ENCODE data around the gene LTBP1. TPM values are rescaled to one million over a fixed set of nuclear protein-coding genes. Genes with fewer than 3 reads are reported as not detected.

Gene LTBP1
- total and polyA plus RNA-seq, 4 donors, result 5.8 to 57.6 (median 10.2) TPM

GRCh38 chr2:33002863-33003262 lies 56.1 kb downstream of the LTBP1 start:
- no peak overlapping the region for H3K4me3 ChIP-seq (ENCODE audit: low read depth in 1 of 3, low read length in 3 of 3)
- no peak overlapping the region for H3K9ac ChIP-seq (ENCODE audit: low read depth in 1 of 2, low read length in 2 of 2)
- no peaks in the 10 kb centered on the region for H3K9me3 ChIP-seq (ENCODE audit: control insufficient read depth in 4 of 4, low read length in 3 of 4)
- no peaks in the 10 kb centered on the region for H3K36me3 ChIP-seq (ENCODE audit: control insufficient read depth in 4 of 4, insufficient read depth in 3 of 4, low read depth in 1 of 4, low read length in 3 of 4)
- H3K27me3 ChIP-seq (ENCODE audit: control insufficient read depth in 4 of 4, insufficient read depth in 4 of 4, low read length in 3 of 4), result no peaks in the 10 kb centered on the region
- no peak for DNase-seq (ENCODE audit: low spot score)
- 46% methylated on average over 11 of the region's 11 CpGs for WGBS
- H3K27ac ChIP-seq (ENCODE audit: low read depth in 1 of 2, low read length in 2 of 2), result peak overlapping the region; percentile 75 to 87
- TF ChIP-seq HNF4A (conservative IDR thresholded peaks at IDR 0.05) (peak; percentile 25 to 40), RAD21 (IDR thresholded peaks at IDR 0.05) (no peak)
- H3K4me1 ChIP-seq (ENCODE audit: control insufficient read depth in 4 of 4, insufficient read depth in 4 of 4, low read length in 3 of 4), result peaks cover 22 to 61% (median 56%) of the 10 kb centered on the region in 4 donors

- 53% methylated on average over 2 of the region's 2 CpGs for WGBS
- peaks cover 22 to 57% (median 54%) of the 10 kb centered on the region in 4 donors for H3K4me1 ChIP-seq (ENCODE audit: control insufficient read depth in 4 of 4, insufficient read depth in 4 of 4, low read length in 3 of 4)
- H3K36me3 ChIP-seq (ENCODE audit: control insufficient read depth in 4 of 4, insufficient read depth in 3 of 4, low read depth in 1 of 4, low read length in 3 of 4), result no peaks in the 10 kb centered on the region
- no peak for DNase-seq (ENCODE audit: low spot score)
- TF ChIP-seq YY1 (IDR thresholded peaks at IDR 0.05) (peak; percentile 93), FOXA2 (IDR thresholded peaks at IDR 0.05) (peak; percentile 54), HNF4A (conservative IDR thresholded peaks at IDR 0.05) (peak; percentile 75 to 78), MAX (IDR thresholded peaks at IDR 0.05) (peak; percentile 60), ATF3 (IDR thresholded peaks at IDR 0.05) (no peak), CTCF (IDR thresholded peaks at IDR 0.05; ENCODE audit: low read depth, low read length, missing input control) (no peak), NR2F2 (IDR thresholded peaks at IDR 0.05) (no peak), TAF1 (conservative IDR thresholded peaks at IDR 0.05) (no peak), SP1 (IDR thresholded peaks at IDR 0.05) (peak; percentile 67), RXRA (IDR thresholded peaks at IDR 0.05) (peak; percentile 69 to 91), GABPA (IDR thresholded peaks at IDR 0.05 in 1 of 2, conservative IDR thresholded peaks at IDR 0.05 in 1 of 2) (no peak), EGR1 (IDR thresholded peaks at IDR 0.05; ENCODE audit: low read depth in 2 of 2) (no peak), HNF4G (IDR thresholded peaks at IDR 0.05) (peak; percentile 19), RAD21 (IDR thresholded peaks at IDR 0.05) (peak; percentile 34 to 40), ZBTB33 (IDR thresholded peaks at IDR 0.05) (peak; percentile 53), FOXA1 (IDR thresholded peaks at IDR 0.05) (peak; percentile 25), JUND (IDR thresholded peaks at IDR 0.05) (peak in 1 of 2 donors; percentile 74)
- TF ChIP-seq, protein P1, sequence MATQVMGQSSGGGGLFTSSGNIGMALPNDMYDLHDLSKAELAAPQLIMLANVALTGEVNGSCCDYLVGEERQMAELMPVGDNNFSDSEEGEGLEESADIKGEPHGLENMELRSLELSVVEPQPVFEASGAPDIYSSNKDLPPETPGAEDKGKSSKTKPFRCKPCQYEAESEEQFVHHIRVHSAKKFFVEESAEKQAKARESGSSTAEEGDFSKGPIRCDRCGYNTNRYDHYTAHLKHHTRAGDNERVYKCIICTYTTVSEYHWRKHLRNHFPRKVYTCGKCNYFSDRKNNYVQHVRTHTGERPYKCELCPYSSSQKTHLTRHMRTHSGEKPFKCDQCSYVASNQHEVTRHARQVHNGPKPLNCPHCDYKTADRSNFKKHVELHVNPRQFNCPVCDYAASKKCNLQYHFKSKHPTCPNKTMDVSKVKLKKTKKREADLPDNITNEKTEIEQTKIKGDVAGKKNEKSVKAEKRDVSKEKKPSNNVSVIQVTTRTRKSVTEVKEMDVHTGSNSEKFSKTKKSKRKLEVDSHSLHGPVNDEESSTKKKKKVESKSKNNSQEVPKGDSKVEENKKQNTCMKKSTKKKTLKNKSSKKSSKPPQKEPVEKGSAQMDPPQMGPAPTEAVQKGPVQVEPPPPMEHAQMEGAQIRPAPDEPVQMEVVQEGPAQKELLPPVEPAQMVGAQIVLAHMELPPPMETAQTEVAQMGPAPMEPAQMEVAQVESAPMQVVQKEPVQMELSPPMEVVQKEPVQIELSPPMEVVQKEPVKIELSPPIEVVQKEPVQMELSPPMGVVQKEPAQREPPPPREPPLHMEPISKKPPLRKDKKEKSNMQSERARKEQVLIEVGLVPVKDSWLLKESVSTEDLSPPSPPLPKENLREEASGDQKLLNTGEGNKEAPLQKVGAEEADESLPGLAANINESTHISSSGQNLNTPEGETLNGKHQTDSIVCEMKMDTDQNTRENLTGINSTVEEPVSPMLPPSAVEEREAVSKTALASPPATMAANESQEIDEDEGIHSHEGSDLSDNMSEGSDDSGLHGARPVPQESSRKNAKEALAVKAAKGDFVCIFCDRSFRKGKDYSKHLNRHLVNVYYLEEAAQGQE (IDR thresholded peaks at IDR 0.05), result peak; percentile 46
- H3K4me3 ChIP-seq (ENCODE audit: low read depth in 1 of 3, low read length in 3 of 3), result no peak overlapping the region
- H3K9ac ChIP-seq (ENCODE audit: low read depth in 1 of 2, low read length in 2 of 2), result no peak overlapping the region
- peak overlapping the region; percentile 39 to 71 for H3K27ac ChIP-seq (ENCODE audit: low read depth in 1 of 2, low read length in 2 of 2)
- no peaks in the 10 kb centered on the region for H3K27me3 ChIP-seq (ENCODE audit: control insufficient read depth in 4 of 4, insufficient read depth in 4 of 4, low read length in 3 of 4)
- H3K9me3 ChIP-seq (ENCODE audit: control insufficient read depth in 4 of 4, low read length in 3 of 4), result no peaks in the 10 kb centered on the region
Measured at GRCh38 chr2:33005057-33005456, 58.3 kb downstream of the LTBP1 start.

Measured in liver (tissue), 9 donors.